H7 (cell line): Measurements from ENCODE around the gene AICDA. TPM values are rescaled to one million over a fixed set of nuclear protein-coding genes. Genes with fewer than 3 reads are reported as not detected.
"Not testable (repeated sequence)": the region's sequence is repeated elsewhere in the genome, so short reads cannot be mapped to it uniquely, and the experiment has no call there.

Source experiments
- DNase-seq: peaks from one replicate; pipeline ENCODE4 v3.0.0; 2012
- H3K27me3 ChIP-seq: 2 replicates; pipeline ENCODE4 v1.6.0; 2011; ENCODE audit warnings: mild to moderate bottlenecking, low read length; ENCODE audit not compliant: control insufficient read depth, insufficient read depth
- H3K36me3 ChIP-seq: replicated peaks from 2 replicates; pipeline ENCODE4 v1.5.1; 2011; ENCODE audit warnings: low read length; ENCODE audit not compliant: control insufficient read depth, insufficient read depth
- H3K4me3 ChIP-seq: 2 replicates; pipeline ENCODE4 v1.5.1; 2011; ENCODE audit warnings: low read depth, mild to moderate bottlenecking, control low read depth, low read length, moderate library complexity; ENCODE audit not compliant: insufficient read depth
- total RNA-seq: library from RNA; depleted of rRNA; stranded (reverse); fragments of >200 nt; shearing (Covaris generic); gene quantifications from 2 replicates; pipeline ENCODE4 v1.2.3, GENCODE V29; 2014

AICDA gene
- total RNA-seq, 1 experiment from 2014 or later = not detected

- H3K4me3 ChIP-seq = no peak overlapping the region
- no peaks in the 10 kb centered on the region for H3K36me3 ChIP-seq
- DNase-seq = no peak
- no peaks in the 10 kb centered on the region for H3K27me3 ChIP-seq
Measured at GRCh38 chr12:8593246-8593645, 19.4 kb downstream of the AICDA start.

GRCh38 chr12:8590842-8591545, 21.7 kb downstream of the AICDA start:
- DNase-seq = peak; percentile 77
- Histone ChIP-seq H3K36me3 (no peaks in the 10 kb centered on the region), H3K27me3 (no peaks in the 10 kb centered on the region), H3K4me3 (no peak overlapping the region)

- Histone ChIP-seq H3K27me3 (no peaks in the 10 kb centered on the region), H3K36me3 (no peaks in the 10 kb centered on the region), H3K4me3 (no peak overlapping the region)
- DNase-seq = no peak
Measured at GRCh38 chr12:8589679-8590078, 23.0 kb downstream of the AICDA start.

- not testable (repeated sequence) for H3K36me3 ChIP-seq, DNase-seq, H3K4me3 ChIP-seq, H3K27me3 ChIP-seq
Measured at GRCh38 chr12:8584478-8584877, 28.2 kb downstream of the AICDA start.

- Histone ChIP-seq H3K4me3 (no peak overlapping the region), H3K27me3 (no peaks in the 10 kb centered on the region), H3K36me3 (no peaks in the 10 kb centered on the region)
- DNase-seq = no peak
Measured at GRCh38 chr12:8584004-8584403, 28.7 kb downstream of the AICDA start.

- DNase-seq = no peak
- no peaks in the 10 kb centered on the region for H3K27me3 ChIP-seq
- H3K36me3 ChIP-seq = no peaks in the 10 kb centered on the region
- H3K4me3 ChIP-seq = no peak overlapping the region
Measured at GRCh38 chr12:8581098-8581784, 31.4 kb downstream of the AICDA start.

GRCh38 chr12:8577879-8578278, 34.8 kb downstream of the AICDA start:
- Histone ChIP-seq H3K36me3 (no peaks in the 10 kb centered on the region), H3K27me3 (no peaks in the 10 kb centered on the region)

GRCh38 chr12:8572507-8572906, 40.2 kb downstream of the AICDA start:
- H3K27me3 ChIP-seq = no peaks in the 10 kb centered on the region
- no peak for DNase-seq
- no peak overlapping the region for H3K4me3 ChIP-seq
- H3K36me3 ChIP-seq = no peaks in the 10 kb centered on the region

More at GRCh38 chr12:8577879-8578278, 34.8 kb downstream of the AICDA start:
- no peak for DNase-seq
- no peak overlapping the region for H3K4me3 ChIP-seq

GRCh38 chr12:8566525-8566924, 46.1 kb downstream of the AICDA start:
- Histone ChIP-seq H3K27me3 (no peaks in the 10 kb centered on the region), H3K36me3 (no peaks in the 10 kb centered on the region), H3K4me3 (no peak overlapping the region)
- no peak for DNase-seq

- DNase-seq, H3K27me3 ChIP-seq: not testable (repeated sequence)
Measured at GRCh38 chr12:8566052-8566451, 46.6 kb downstream of the AICDA start.

GRCh38 chr12:8564656-8565055, 48.0 kb downstream of the AICDA start:
- no peaks in the 10 kb centered on the region for H3K36me3 ChIP-seq
- no peaks in the 10 kb centered on the region for H3K27me3 ChIP-seq
- DNase-seq = peak; percentile 69
- no peak overlapping the region for H3K4me3 ChIP-seq

More at GRCh38 chr12:8566052-8566451, 46.6 kb downstream of the AICDA start:
- H3K4me3 ChIP-seq, H3K36me3 ChIP-seq: not testable (repeated sequence)

- H3K27me3 ChIP-seq = no peaks in the 10 kb centered on the region
- no peak for DNase-seq
- no peaks in the 10 kb centered on the region for H3K36me3 ChIP-seq
- no peak overlapping the region for H3K4me3 ChIP-seq
Measured at GRCh38 chr12:8563356-8563755, 49.3 kb downstream of the AICDA start.

GRCh38 chr12:8562310-8562709, 50.3 kb downstream of the AICDA start:
- no peak for DNase-seq
- H3K27me3 ChIP-seq = no peaks in the 10 kb centered on the region
- no peaks in the 10 kb centered on the region for H3K36me3 ChIP-seq
- H3K4me3 ChIP-seq = no peak overlapping the region

- no peak for DNase-seq
- Histone ChIP-seq H3K36me3 (no peaks in the 10 kb centered on the region), H3K4me3 (no peak overlapping the region), H3K27me3 (no peaks in the 10 kb centered on the region)
Measured at GRCh38 chr12:8561011-8561410, 51.6 kb downstream of the AICDA start.

GRCh38 chr12:8559676-8560075, 53.0 kb downstream of the AICDA start:
- no peak for DNase-seq
- Histone ChIP-seq H3K36me3 (no peaks in the 10 kb centered on the region), H3K27me3 (no peaks in the 10 kb centered on the region), H3K4me3 (no peak overlapping the region)
